Tibial nerve (tissue), 4 donors: ENCODE measurements around the gene MDFIC2. TPM values are rescaled to one million over a fixed set of nuclear protein-coding genes. Genes with fewer than 3 reads are reported as not detected.

Experiments used
- DNase-seq, 2 donors: peaks; one replicate each; pipeline ENCODE4 v3.0.0-alpha.2; 2019; ENCODE audit warnings: low spot score in 2 of 2
- H3K27ac ChIP-seq, 4 donors: fragments of 200-600 bp; sonication (generic) in 3 of 4; one replicate each; pipeline ENCODE4 v1.5.1; 2017 to 2019; ENCODE audit warnings: mild to moderate bottlenecking in 1 of 4
- H3K27me3 ChIP-seq, 2 donors: fragments of 200-600 bp; sonication (generic) in 1 of 2; one replicate each; pipeline versions ENCODE4 v1.5.1 to v1.6.0; 2017 to 2019
- H3K36me3 ChIP-seq, 3 donors: fragments of 200-600 bp; sonication (generic); one replicate each; pipeline ENCODE4 v1.5.1; 2018 to 2019
- H3K4me1 ChIP-seq, 4 donors: fragments of 200-600 bp; sonication (generic) in 3 of 4; one replicate each; pipeline ENCODE4 v1.5.1; 2017 to 2019
- H3K4me3 ChIP-seq, 4 donors: fragments of 200-600 bp; sonication (generic) in 3 of 4; one replicate each; pipeline ENCODE4 v1.5.1; 2017 to 2019; ENCODE audit warnings: mild to moderate bottlenecking in 1 of 4, moderate library complexity in 1 of 4
- H3K9me3 ChIP-seq, 4 donors: fragments of 200-600 bp; sonication (generic) in 3 of 4; one replicate each; pipeline ENCODE4 v1.5.1; 2017 to 2019
- CTCF ChIP-seq, 5 experiments: fragments of 200-600 bp in 3 of 5; fragments of 450-650 bp in 2 of 5; sonication (generic) in 3 of 5; IDR thresholded peaks; one replicate each; pipeline ENCODE4 v1.5.1; 2016 to 2019; ENCODE audit warnings: antibody characterized with exemption in 5 of 5, mild to moderate bottlenecking in 3 of 5, moderate library complexity in 2 of 5
- EP300 ChIP-seq, 2 donors: sonication (generic); formaldehyde crosslinking; IDR thresholded peaks; one replicate each; pipeline ENCODE4 v1.6.1; 2017; ENCODE audit warnings: antibody characterized with exemption in 2 of 2, mild to moderate bottlenecking in 1 of 2
- POLR2A ChIP-seq, 2 donors: fragments of 450-650 bp; IDR thresholded peaks; one replicate each; pipeline ENCODE4 v1.6.1; 2017; ENCODE audit warnings: antibody characterized with exemption in 2 of 2, mild to moderate bottlenecking in 2 of 2, moderate library complexity in 2 of 2
- WGBS, 2 donors: methylation state at CpG; one replicate each; pipeline ENCODE4 v1.1.5; 2018; 5-methylcytosine and 5-hydroxymethylcytosine counted together
- total RNA-seq, 4 donors: library from RNA; depleted of rRNA; stranded (reverse); fragments of >200 nt; gene quantifications; one replicate each; pipeline ENCODE4 v1.1.0, GENCODE V29; 2016

MDFIC2 gene
- total RNA-seq, 4 donors from 2014 or later = not detected

DNA sequence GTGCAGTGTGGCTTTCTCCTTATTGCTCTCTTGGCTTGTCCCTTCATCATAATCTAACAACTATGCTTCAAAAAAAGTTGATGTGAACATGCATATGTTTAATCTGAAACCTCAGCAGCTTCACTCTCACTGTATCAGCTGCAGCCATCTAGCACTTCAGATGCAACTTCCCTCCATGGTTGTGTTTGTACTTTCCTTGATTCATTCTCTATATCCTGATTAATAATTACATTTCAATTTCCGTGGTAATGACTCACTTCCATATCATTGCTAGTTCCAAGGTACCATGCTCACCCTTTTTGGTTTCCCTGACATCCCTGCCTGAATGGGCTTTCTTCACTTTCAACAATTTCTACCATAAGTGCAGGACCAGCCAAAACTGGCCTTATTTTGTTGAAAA lies 51.2 kb downstream of the MDFIC2 start:
- no peaks in the 10 kb centered on the region for H3K4me1 ChIP-seq
- WGBS, 2 donors = 80 to 92% methylated on average over 1 of the region's 1 CpG
- no peaks in the 10 kb centered on the region for H3K9me3 ChIP-seq
- H3K27ac ChIP-seq = no peak overlapping the region
- H3K27me3 ChIP-seq = no peaks in the 10 kb centered on the region
- DNase-seq = no peak
- no peak overlapping the region for H3K4me3 ChIP-seq
- no peak for TF ChIP-seq POLR2A (IDR thresholded peaks at IDR 0.05)
- no peak for TF ChIP-seq CTCF (IDR thresholded peaks at IDR 0.05)
- no peak for TF ChIP-seq EP300 (IDR thresholded peaks at IDR 0.05)
- no peaks in the 10 kb centered on the region for H3K36me3 ChIP-seq

- DNase-seq = no peak
- no peaks in the 10 kb centered on the region for H3K27me3 ChIP-seq
- 89 to 94% methylated on average over 1 of the region's 1 CpG for WGBS, 2 donors
- no peaks in the 10 kb centered on the region for H3K36me3 ChIP-seq
- no peaks in the 10 kb centered on the region for H3K9me3 ChIP-seq
- TF ChIP-seq CTCF (IDR thresholded peaks at IDR 0.05) (no peak), EP300 (IDR thresholded peaks at IDR 0.05) (no peak), POLR2A (IDR thresholded peaks at IDR 0.05) (no peak)
- H3K27ac ChIP-seq = no peak overlapping the region
- H3K4me3 ChIP-seq = no peak overlapping the region
- peaks cover 0 to 6% (median 0%) of the 10 kb centered on the region in 4 donors for H3K4me1 ChIP-seq
These were observed 55.9 kb downstream of the MDFIC2 start for GRCh38 chr3:70256566-70256965.

GRCh38 chr3:70250492-70250891 lies 61.9 kb downstream of the MDFIC2 start:
- no peak overlapping the region for H3K4me3 ChIP-seq
- H3K27ac ChIP-seq = no peak overlapping the region
- peaks cover 0 to 13% (median 0%) of the 10 kb centered on the region in 4 donors for H3K4me1 ChIP-seq
- WGBS, 2 donors = 52 to 68% methylated on average over 3 of the region's 3 CpGs
- TF ChIP-seq EP300 (IDR thresholded peaks at IDR 0.05) (no peak), CTCF (IDR thresholded peaks at IDR 0.05) (no peak), POLR2A (IDR thresholded peaks at IDR 0.05) (no peak)
- H3K36me3 ChIP-seq = no peaks in the 10 kb centered on the region
- no peaks in the 10 kb centered on the region for H3K27me3 ChIP-seq
- no peak for DNase-seq
- peaks cover 0 to 7% (median 0%) of the 10 kb centered on the region in 4 donors for H3K9me3 ChIP-seq

DNA sequence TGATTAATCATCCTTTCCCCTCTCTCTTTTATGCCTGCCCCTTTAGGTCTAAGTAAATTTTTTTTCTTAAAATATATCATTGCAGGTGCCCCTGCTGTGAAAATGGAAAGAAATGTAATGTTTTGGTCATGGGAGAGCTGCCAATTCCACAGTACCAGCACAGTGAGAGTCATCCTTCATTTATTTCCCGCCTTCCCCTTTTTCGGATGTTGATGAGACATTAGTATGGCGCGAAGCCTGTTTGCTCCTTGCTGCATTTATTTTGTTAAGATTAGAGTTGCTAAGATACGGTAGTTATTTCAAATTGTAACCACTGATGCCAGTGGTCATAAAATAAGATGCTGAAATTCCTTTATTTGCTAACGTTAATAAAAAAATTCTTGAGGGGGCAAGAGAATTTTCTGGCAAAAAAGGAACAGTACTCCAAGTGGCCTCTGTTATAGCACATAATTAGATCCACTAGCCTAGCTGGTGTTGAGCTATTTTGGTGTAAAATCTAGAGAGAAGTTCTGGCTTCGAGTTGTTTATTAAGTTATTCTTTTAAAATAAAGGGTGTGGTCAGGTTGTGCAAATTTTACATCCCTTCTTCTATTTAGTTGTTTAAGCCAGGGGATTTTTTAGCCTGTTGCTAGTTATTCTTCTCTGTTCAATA lies 62.8 kb downstream of the MDFIC2 start:
- 69 to 76% methylated on average over 7 of the region's 7 CpGs for WGBS, 2 donors
- Histone ChIP-seq H3K4me3 (no peak overlapping the region), H3K27ac (no peak overlapping the region), H3K4me1 (peaks cover 0 to 13% (median 0%) of the 10 kb centered on the region in 4 donors), H3K36me3 (no peaks in the 10 kb centered on the region), H3K9me3 (peaks cover 0 to 7% (median 0%) of the 10 kb centered on the region in 4 donors), H3K27me3 (no peaks in the 10 kb centered on the region)
- TF ChIP-seq EP300 (IDR thresholded peaks at IDR 0.05) (no peak), CTCF (IDR thresholded peaks at IDR 0.05) (no peak), POLR2A (IDR thresholded peaks at IDR 0.05) (no peak)
- no peak for DNase-seq

- TF ChIP-seq CTCF (IDR thresholded peaks at IDR 0.05) (no peak), POLR2A (IDR thresholded peaks at IDR 0.05) (no peak), EP300 (IDR thresholded peaks at IDR 0.05) (no peak)
- 85 to 96% methylated on average over 4 of the region's 4 CpGs for WGBS, 2 donors
- no peak for DNase-seq
- Histone ChIP-seq H3K27ac (no peak overlapping the region), H3K4me1 (peaks cover 0 to 13% (median 0%) of the 10 kb centered on the region in 4 donors), H3K9me3 (peaks cover 0 to 7% (median 0%) of the 10 kb centered on the region in 4 donors), H3K36me3 (no peaks in the 10 kb centered on the region), H3K27me3 (no peaks in the 10 kb centered on the region), H3K4me3 (no peak overlapping the region)
These were observed 63.6 kb downstream of the MDFIC2 start for GRCh38 chr3:70248856-70249255.
